ENCODE data around the gene TM4SF20.

DNA sequence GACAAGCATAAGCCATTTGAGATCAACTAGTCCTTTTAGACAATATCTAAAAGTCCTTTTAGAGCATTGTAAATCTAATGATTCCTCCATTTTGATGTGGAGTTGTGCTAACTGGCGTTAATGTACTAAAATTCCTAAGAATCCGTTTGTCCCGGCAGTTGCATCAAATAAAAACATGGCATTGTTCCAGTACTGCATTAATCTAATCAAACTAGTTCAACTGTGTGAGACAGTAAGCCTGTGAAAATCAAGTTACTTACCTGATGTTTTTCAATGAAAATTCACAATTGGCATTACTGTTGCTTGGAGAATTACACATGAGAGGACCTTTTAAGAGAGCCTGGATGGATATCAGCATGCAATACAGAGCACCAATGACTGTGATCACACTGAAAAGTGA, 13.3 kb downstream of the TM4SF20 start:
- TF ChIP-seq, protein P1, sequence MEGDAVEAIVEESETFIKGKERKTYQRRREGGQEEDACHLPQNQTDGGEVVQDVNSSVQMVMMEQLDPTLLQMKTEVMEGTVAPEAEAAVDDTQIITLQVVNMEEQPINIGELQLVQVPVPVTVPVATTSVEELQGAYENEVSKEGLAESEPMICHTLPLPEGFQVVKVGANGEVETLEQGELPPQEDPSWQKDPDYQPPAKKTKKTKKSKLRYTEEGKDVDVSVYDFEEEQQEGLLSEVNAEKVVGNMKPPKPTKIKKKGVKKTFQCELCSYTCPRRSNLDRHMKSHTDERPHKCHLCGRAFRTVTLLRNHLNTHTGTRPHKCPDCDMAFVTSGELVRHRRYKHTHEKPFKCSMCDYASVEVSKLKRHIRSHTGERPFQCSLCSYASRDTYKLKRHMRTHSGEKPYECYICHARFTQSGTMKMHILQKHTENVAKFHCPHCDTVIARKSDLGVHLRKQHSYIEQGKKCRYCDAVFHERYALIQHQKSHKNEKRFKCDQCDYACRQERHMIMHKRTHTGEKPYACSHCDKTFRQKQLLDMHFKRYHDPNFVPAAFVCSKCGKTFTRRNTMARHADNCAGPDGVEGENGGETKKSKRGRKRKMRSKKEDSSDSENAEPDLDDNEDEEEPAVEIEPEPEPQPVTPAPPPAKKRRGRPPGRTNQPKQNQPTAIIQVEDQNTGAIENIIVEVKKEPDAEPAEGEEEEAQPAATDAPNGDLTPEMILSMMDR (conservative IDR thresholded peaks at IDR 0.05), result no peak
- TF ChIP-seq EZH2 (IDR thresholded peaks at IDR 0.05; ENCODE audit: low read depth), result no peak

All from PC-9 (cell line).